Ishikawa (cell line): ENCODE data around the gene EGFR.

Experiments used
- RAD21 ChIP-seq: IDR thresholded peaks from 2 replicates; pipeline ENCODE4 v1.6.1; 2012; ENCODE audit warnings: low read depth
- TEAD4 ChIP-seq: IDR thresholded peaks from 2 replicates; pipeline ENCODE4 v1.6.1; 2012
- ZBTB7A ChIP-seq: IDR thresholded peaks from 2 replicates; pipeline ENCODE4 v1.6.1; 2012; ENCODE audit warnings: low read depth

- TF ChIP-seq TEAD4 (no peak), ZBTB7A (no peak), RAD21 (no peak)
Observed at GRCh38 chr7:55149001-55149400, 130.2 kb downstream of the EGFR start.
